SJSA1 (cell line): ENCODE results near the gene CFAP298. TPM values are rescaled to one million over a fixed set of nuclear protein-coding genes. Genes with fewer than 3 reads are reported as not detected.
"Not testable (repeated sequence)": the region's sequence is repeated elsewhere in the genome, so short reads cannot be mapped to it uniquely, and the experiment has no call there.

Experiments used
- DNase-seq, 2 experiments: peaks; one replicate each; pipeline ENCODE4 v3.0.0-alpha.2; 2015 to 2020; ENCODE audit warnings: low spot score in 2 of 2, low read depth in 1 of 2
- H3K27ac ChIP-seq: fragments of 250-450 bp; sonication (Bioruptor Pico); 2 replicates; pipeline ENCODE4 v1.5.1; 2020; ENCODE audit warnings: mild to moderate bottlenecking, moderate library complexity
- H3K27me3 ChIP-seq: fragments of 250-450 bp; sonication (Bioruptor Pico); replicated peaks from 2 replicates; pipeline ENCODE4 v1.5.1; 2020; ENCODE audit warnings: mild to moderate bottlenecking, moderate library complexity
- H3K36me3 ChIP-seq: fragments of 250-450 bp; sonication (Bioruptor Pico); 2 replicates; pipeline ENCODE4 v1.5.1; 2020; ENCODE audit warnings: mild to moderate bottlenecking
- H3K4me1 ChIP-seq: fragments of 250-450 bp; sonication (Bioruptor Pico); replicated peaks from 2 replicates; pipeline ENCODE4 v1.6.1; 2021; ENCODE audit warnings: mild to moderate bottlenecking
- H3K4me3 ChIP-seq: fragments of 250-450 bp; sonication (Bioruptor Pico); 2 replicates; pipeline ENCODE4 v1.5.1; 2020; ENCODE audit warnings: mild to moderate bottlenecking
- H3K9me3 ChIP-seq: fragments of 250-450 bp; sonication (Bioruptor Pico); replicated peaks from 2 replicates; pipeline ENCODE4 v1.5.1; 2020; ENCODE audit warnings: mild to moderate bottlenecking
- total RNA-seq: library from RNA; depleted of rRNA; stranded (reverse); fragments of >200 nt; shearing (Covaris generic); gene quantifications from 2 replicates; pipeline ENCODE4 v1.2.3, GENCODE V29; 2014; rRNA removed

CFAP298 gene, protein sequence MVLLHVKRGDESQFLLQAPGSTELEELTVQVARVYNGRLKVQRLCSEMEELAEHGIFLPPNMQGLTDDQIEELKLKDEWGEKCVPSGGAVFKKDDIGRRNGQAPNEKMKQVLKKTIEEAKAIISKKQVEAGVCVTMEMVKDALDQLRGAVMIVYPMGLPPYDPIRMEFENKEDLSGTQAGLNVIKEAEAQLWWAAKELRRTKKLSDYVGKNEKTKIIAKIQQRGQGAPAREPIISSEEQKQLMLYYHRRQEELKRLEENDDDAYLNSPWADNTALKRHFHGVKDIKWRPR
- 30.3 and 63.1 TPM in 2 replicates for total RNA-seq

DNA sequence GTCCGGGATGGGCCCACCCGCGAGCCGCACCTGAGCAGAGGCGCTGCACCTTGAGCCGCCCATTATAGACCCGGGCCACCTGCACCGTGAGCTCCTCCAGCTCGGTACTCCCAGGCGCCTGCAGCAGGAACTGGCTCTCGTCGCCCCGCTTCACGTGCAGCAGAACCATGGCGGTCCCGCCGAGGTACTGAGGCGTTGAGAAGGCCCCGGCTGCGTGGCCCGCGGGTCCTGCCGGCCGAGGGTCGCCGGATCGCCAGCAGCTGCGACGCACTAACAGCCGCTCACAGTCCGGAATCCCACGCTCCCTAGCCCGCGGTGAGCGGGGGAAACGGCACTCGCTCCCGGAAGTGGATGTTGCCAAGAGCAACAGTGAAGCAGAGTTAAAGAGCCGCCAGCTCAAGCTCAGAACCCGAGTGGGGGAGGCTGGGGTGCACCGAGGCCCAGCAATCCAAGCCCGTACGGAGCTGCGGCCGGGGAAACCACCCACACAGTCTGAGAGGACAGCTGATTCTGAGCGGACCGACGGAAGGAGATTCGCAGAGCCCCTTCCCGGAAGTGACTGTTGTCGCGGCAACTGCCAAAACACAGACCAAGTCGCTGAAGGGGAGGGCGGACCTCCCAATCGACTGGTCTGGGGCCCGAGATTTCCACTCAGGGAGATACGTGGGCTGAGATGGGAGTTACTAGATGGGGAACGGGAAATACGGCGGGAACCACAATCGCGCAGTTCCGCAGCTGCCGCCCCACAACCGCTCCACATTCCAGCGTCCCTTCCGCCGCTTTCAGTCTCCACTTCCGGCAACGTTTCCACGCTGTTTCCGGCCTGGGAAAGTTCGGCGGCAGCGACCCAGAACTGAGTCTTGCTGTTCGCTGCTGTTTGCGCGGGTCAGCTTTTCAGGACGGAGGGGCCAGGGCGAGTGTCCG is at the start of gene CFAP298:
Gene CFAP298, minus strand, starts transcription at position 303 of the 924 bp plus-strand sequence. Its CDS starts 134 bp downstream, at position 169.
- H3K4me1 ChIP-seq = peaks cover 8% of the 10 kb centered on the region
- DNase-seq = peak; percentile 94 to 97
- no peaks in the 10 kb centered on the region for H3K9me3 ChIP-seq
- peak within 1 kb of the TSS; percentile 98 for H3K27ac ChIP-seq
- 0 out of 2 replicates have a peak, but pooled peaks cover 3% of the 10 kb centered on the region for H3K27me3 ChIP-seq
- H3K4me3 ChIP-seq = peak within 1 kb of the TSS; percentile 78
- H3K36me3 ChIP-seq = peaks cover 3% of the 10 kb centered on the region; the same call in 1 of the 2 replicates

DNA sequence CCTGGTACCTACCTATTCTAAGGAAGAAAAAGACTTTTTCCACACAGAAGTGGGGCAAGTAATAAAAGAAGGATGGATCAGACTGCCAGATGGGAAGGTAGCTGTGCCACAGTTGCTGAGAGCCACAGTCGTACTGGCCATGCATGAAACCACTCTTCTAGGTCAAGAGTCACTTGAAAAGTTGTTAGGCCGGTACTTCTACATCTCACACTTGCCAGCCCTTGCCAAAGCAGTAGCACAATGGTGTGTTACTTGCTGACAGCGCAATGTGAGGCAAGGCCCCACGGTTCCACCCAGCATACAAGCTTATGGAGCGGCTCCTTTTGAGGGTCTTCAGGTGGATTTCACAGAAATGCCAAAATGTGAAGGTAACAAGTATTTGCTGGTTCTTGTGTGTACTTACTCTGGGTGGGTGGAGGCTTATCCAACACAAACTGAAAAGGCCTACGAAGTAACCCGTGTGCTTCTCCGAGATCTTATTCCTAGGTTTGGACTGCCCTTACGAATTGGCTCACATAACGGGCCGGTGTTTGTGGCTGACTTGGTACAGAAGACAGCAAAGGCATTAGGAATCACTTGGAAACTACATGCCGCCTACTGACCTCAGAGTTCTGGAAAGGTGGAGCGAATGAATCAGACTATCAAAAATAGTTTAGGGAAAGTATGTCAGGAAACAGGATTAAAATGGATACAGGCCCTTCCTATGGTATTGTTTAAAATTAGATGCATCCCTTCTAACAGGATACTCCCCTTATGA is 49.0 kb upstream of the CFAP298 start:
- not testable (repeated sequence) for H3K4me3 ChIP-seq, DNase-seq, H3K27me3 ChIP-seq, H3K4me1 ChIP-seq, H3K27ac ChIP-seq
- Histone ChIP-seq H3K9me3 (peaks cover 15% of the 10 kb centered on the region; the same call in 1 of the 2 replicates), H3K36me3 (peaks cover 30% of the 10 kb centered on the region)

DNA sequence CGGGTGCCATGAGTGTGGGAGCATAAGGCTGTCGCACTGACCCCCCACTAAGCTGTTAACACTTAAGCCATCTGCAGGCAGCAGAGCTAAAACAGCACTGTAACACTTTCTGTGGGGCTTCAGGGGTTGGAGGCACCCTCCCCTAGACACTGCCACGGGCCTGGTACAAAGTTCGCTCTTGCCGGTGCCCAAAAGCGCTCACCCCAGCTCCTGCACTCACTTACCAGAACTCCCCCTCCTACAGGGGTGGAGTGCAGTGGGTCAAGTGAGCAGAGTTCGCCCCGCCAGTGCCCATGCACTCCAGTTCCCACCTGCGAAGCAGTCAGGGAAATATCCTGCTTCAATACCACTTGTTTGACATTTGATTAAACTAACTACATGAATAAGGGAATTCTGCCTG is 46.3 kb upstream of the CFAP298 start:
- no peaks in the 10 kb centered on the region for H3K27me3 ChIP-seq
- no peak for DNase-seq
- no peak overlapping the region for H3K27ac ChIP-seq
- H3K4me1 ChIP-seq = no peaks in the 10 kb centered on the region
- no peak overlapping the region for H3K4me3 ChIP-seq
- peaks cover 9% of the 10 kb centered on the region; the same call in 1 of the 2 replicates for H3K36me3 ChIP-seq
- no peaks in the 10 kb centered on the region for H3K9me3 ChIP-seq

DNA sequence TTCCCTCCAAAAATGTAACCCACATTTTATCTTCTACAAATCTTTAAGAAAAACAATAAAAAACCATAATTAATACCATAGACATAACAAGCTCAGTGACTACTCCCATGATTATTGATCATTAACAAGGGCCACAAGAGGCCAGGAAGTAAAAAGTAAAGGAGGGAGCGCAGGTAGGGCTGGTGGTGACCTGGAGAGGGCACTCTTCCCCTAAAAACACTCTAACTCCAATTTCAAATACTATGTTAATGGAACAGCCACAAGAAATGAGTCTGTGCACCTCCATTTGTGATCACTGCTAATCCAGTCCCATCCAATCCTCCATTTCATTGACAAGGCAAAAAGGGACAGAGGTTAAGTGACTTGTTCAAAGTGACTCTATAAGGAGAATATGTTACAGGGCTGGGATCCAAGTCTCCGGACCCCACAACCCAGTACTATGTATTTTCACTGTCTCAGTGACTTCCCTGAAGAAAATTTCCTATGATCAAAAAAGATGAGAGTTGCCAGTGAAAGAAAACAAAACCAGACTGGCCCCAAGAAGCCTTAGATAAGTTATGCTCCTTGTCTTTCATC is 41.2 kb upstream of the CFAP298 start:
- DNase-seq = peak in 1 of 2 experiments; percentile 8
- peaks cover 21% of the 10 kb centered on the region; the same call in 1 of the 2 replicates for H3K36me3 ChIP-seq
- H3K9me3 ChIP-seq = no peaks in the 10 kb centered on the region
- no peaks in the 10 kb centered on the region for H3K27me3 ChIP-seq
- no peak overlapping the region for H3K27ac ChIP-seq
- H3K4me3 ChIP-seq = no peak overlapping the region
- H3K4me1 ChIP-seq = no peaks in the 10 kb centered on the region

DNA sequence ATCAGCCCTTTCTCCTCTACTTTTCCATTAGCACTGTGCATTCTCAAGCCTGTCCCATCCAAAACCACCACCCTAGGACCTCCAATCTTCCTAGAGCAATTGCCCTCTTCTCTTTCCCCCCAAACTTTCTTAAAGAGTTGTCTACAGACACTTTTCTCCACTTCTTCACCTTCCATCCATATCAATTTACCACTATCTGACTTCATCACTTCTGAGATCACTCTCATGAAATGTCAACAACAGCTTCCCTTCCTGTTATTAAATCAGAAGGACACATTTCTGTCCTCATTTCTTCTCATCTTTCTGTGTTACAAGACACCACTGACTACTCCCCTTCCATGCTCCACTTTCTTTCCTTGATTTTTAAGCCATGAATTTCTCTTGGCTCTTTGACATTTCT is 36.0 kb upstream of the CFAP298 start:
- H3K36me3 ChIP-seq = peaks cover 24% of the 10 kb centered on the region
- no peak overlapping the region for H3K4me3 ChIP-seq
- no peak for DNase-seq
- no peaks in the 10 kb centered on the region for H3K27me3 ChIP-seq
- H3K4me1 ChIP-seq = no peaks in the 10 kb centered on the region
- H3K9me3 ChIP-seq = no peaks in the 10 kb centered on the region
- no peak overlapping the region for H3K27ac ChIP-seq

DNA sequence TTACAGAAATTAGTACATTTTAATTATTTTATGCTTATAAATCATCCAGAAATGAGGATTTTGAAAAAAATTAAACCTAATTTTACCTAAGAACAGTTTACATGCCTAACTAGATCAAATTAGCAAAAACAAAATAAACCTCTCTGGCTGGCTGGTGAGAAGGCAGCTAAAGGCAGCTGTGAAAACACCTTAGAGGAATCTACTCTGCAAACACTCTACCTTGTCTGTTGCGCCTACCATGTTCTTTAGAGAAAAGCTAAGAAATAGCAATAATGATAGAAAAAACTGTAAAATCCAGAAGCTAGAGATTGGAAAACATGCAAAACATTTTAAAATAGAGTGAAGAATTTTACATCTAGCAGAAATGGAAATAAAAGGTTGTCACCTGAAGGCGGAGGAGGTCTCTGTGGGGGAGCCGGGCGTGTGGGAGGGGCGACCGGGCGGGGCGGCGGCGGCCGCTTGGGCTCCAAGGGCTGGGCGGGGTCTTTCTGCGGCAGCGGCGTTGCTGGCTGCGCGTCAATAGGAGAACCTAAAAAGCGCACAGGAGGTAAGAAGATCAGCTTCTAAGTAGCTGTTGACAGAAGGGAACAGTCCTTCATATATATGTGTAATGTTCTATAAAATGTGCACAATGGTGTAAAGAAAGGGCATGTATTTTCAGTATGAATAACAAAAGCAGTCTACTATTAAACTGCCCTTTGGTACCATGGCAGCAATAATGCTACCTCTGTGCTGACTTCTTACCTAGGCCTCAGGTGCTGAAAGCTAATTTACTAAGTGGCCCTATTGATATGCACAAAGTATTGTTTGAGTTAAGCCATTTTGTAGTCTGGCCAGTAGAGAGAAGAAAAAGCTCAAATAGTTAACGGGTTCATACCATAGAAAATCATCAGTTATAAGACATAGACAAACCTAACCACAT is 33.3 kb upstream of the CFAP298 start:
- Histone ChIP-seq H3K27me3 (no peaks in the 10 kb centered on the region), H3K4me3 (no peak overlapping the region), H3K4me1 (no peaks in the 10 kb centered on the region), H3K36me3 (peaks cover 33% of the 10 kb centered on the region), H3K9me3 (no peaks in the 10 kb centered on the region), H3K27ac (no peak overlapping the region)
- no peak for DNase-seq

DNA sequence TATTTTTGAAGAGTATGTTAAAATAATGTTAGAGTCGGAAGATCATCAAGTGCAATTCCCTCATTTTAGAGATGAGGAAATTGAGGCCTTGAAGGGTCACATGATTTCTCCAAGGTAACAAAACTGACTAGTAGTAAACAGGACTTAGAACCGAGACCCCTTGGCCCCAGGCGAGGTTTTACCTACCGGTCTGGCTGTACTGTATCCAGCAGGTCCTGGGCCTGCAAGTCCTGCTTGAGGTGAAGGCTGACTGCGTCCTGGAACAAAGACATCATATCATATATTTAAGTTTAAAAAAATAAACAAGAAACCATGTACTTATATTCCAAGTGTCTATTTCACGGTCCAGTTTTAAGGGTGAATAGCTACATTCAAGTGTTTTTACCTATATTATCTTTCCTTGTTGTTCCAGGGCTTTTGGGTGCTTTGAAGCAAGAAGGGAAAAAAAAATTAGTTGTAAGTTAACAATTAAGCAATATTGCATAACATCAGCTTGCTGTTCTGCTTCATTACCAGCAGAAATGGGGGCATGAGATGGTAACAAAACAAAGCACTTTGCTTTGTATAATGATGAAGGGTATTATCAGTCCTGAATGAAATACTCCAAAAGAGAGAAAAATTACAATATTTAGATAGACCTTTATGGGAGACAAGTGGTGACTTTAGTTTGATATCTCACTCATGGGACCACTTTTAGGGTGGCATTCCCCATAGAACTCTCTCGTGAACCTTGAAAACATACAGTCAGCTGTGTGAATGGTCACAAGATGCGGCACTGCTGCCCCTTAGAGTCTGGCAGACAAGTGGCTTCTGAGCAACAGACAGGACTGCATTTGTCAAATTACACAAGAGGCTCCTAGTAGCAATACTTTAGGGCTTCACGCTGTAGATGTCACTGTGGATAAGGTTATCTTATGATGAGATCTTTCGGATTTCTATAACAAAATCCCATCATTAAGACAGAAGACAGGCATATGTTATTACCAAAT is 29.8 kb upstream of the CFAP298 start:
- Histone ChIP-seq H3K27ac (no peak overlapping the region), H3K4me3 (no peak overlapping the region), H3K27me3 (no peaks in the 10 kb centered on the region), H3K36me3 (peaks cover 21% of the 10 kb centered on the region), H3K9me3 (no peaks in the 10 kb centered on the region), H3K4me1 (no peaks in the 10 kb centered on the region)
- DNase-seq = no peak

DNA sequence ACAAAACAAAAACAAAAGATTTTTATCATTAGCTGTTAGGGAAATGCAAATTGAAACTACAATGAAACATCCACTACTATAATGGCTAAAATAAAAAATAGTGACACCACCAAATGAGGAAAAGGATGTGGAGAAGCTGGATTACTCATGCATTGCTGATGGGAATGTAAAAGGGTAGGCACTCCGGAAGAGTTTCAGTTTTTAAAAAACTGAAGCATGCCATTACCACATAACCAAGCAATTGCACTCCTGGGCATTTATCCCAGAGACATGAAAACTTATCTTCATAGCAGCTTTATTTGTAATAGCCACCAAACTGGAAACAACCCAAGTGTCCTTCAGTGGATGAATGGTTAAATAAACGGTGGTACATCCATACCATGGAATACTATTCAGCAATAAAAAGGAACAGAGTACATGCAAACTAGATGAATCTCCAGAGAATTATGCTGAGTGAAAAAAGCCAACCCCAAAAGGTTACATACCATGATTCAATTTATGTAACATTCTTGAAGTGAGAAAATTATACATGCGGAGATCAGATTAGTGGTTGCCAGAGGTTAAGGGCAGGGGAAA is 14.5 kb upstream of the CFAP298 start:
- Histone ChIP-seq H3K4me1 (no peaks in the 10 kb centered on the region; the same call in 1 of the 2 replicates), H3K27me3 (no peaks in the 10 kb centered on the region), H3K36me3 (peaks cover 15% of the 10 kb centered on the region), H3K27ac (no peak overlapping the region), H3K9me3 (0 out of 2 replicates have a peak, but pooled peaks cover 2% of the 10 kb centered on the region), H3K4me3 (no peak overlapping the region)
- no peak for DNase-seq

DNA sequence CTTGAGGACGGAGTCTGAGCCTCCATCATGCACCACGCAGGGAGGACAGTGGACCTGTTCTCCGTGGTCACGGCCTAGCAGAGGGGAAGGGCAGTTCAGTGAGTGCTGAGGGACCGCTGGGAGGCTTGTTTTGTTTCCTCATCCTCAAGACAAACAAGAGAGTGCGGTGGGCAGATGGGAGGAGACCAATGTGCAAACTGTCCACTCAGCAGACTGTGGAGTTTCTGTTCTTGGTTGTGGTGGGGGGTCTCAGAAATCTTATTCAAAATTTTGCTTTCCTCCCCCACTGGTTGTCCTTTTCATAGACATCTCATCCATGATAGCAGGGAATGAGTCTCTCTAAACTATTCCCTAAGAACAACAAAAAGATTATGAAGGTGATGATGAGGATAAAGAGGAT is 6.0 kb upstream of the CFAP298 start:
- not testable (repeated sequence) for H3K4me3 ChIP-seq, H3K9me3 ChIP-seq, H3K4me1 ChIP-seq, H3K36me3 ChIP-seq, H3K27ac ChIP-seq, DNase-seq, H3K27me3 ChIP-seq

DNA sequence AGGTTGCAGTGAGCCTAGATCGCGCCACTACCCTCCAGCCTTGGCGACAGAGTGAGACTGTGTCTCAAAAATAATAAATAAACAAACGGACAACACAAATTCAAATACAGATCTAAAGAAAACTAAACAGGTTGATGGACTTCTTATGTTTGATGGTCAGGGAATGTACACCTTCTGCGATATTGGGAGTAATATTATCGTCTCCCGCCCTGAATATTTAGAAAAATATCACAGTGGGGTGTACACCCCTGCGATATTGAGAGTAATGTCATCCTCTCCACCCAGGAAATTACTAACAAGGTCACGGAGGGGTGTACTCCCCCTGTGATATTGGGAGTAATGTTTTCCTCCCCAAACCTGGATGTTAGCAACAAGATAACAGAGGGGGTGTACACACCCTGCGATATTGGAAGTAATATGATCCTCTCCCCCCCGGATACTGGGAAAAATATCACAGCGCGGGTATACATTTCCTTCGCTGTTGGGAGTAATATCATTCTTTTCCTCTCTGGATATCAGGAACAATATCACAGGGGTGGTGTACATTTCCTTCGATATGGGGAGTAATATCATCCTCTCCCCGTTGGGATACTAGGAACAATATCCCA is 1.4 kb upstream of the CFAP298 start:
- Histone ChIP-seq H3K4me1 (peaks cover 8% of the 10 kb centered on the region), H3K9me3 (no peaks in the 10 kb centered on the region), H3K4me3 (peak overlapping the region; percentile 78), H3K27ac (peak overlapping the region; percentile 98; the same call in 1 of the 2 replicates), H3K27me3 (0 out of 2 replicates have a peak, but pooled peaks cover 3% of the 10 kb centered on the region), H3K36me3 (peaks cover 3% of the 10 kb centered on the region; the same call in 1 of the 2 replicates)
- no peak for DNase-seq

DNA sequence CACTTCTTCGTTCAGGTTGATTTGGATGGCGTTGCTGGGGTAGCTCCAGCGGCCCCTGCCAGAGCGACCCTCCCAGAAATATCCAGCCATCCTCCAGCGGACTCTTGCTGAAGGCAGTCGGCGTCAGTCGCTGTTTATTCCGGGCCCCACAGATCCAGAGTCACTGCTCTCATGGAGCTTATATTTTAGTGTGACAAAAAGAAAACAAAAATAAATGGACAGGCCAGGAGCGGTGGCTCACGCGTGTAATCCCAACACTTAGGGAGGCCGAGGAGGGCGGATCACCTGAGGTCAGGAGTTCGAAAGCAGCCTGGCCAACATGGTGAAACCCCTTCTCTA is 791 bp upstream of the CFAP298 start:
- Histone ChIP-seq H3K9me3 (no peaks in the 10 kb centered on the region), H3K4me3 (peak overlapping the region; percentile 78), H3K4me1 (peaks cover 8% of the 10 kb centered on the region), H3K27ac (peak overlapping the region; percentile 98), H3K27me3 (0 out of 2 replicates have a peak, but pooled peaks cover 3% of the 10 kb centered on the region), H3K36me3 (peaks cover 3% of the 10 kb centered on the region; the same call in 1 of the 2 replicates)
- DNase-seq = no peak
